Measurements from ENCODE around the gene RBFOX1.

DNA sequence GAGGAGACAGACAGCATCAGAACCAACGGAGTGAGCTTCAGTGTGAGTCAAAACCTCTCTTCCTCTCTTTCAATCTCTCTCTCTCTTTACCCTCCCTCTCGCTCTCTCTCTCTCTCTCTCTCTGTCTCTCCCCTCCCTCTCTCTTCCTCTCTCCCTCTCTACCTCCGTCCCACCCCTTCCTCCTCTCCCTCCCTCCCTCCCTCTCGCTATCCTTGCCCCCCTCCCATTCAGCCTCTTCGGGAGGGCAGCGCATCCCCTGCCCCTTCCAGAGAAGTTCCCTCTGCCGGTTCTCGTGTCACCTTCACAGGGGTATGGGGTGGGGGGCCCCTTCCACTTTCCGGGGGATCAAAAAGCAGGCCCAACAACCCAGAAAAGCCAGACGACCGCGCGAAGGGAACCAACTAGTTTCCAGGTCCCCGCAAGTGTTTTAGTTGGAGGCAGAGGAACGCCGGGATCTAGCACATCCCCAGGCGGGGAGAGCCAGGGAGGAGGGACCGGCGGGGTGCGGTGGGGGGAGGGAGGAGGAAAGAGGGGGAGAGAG lies 28.9 kb upstream of the RBFOX1 start:
- TF ChIP-seq, protein P1, sequence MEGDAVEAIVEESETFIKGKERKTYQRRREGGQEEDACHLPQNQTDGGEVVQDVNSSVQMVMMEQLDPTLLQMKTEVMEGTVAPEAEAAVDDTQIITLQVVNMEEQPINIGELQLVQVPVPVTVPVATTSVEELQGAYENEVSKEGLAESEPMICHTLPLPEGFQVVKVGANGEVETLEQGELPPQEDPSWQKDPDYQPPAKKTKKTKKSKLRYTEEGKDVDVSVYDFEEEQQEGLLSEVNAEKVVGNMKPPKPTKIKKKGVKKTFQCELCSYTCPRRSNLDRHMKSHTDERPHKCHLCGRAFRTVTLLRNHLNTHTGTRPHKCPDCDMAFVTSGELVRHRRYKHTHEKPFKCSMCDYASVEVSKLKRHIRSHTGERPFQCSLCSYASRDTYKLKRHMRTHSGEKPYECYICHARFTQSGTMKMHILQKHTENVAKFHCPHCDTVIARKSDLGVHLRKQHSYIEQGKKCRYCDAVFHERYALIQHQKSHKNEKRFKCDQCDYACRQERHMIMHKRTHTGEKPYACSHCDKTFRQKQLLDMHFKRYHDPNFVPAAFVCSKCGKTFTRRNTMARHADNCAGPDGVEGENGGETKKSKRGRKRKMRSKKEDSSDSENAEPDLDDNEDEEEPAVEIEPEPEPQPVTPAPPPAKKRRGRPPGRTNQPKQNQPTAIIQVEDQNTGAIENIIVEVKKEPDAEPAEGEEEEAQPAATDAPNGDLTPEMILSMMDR (IDR thresholded peaks at IDR 0.05), result no peak
- TF ChIP-seq POLR2A (IDR thresholded peaks at IDR 0.05), result no peak

Data from heart left ventricle (tissue), 13 donors.